Astrocyte (in vitro differentiated cells and primary cell): ENCODE measurements around the gene CTR9. TPM values are rescaled to one million over a fixed set of nuclear protein-coding genes. Genes with fewer than 3 reads are reported as not detected.
A peak's percentile ranks its signal among the peaks of the same experiment; 100 is the strongest.

Experiments used
- DNase-seq: peaks from one replicate; pipeline ENCODE4 v3.0.0-alpha.2; 2010; ENCODE audit warnings: low read depth
- FAIRE-seq: peaks from 2 replicates; lab custom pipeline; 2011; peaks lifted over from hg19 to GRCh38; lab: Jason Lieb, UNC
- H2AFZ ChIP-seq: 2 replicates; pipeline ENCODE4 v1.6.0; 2012; ENCODE audit warnings: low read depth, low read length, inconsistent platforms
- H3K27ac ChIP-seq: 2 replicates; pipeline ENCODE4 v1.5.1; 2011; ENCODE audit warnings: low read depth, low read length, inconsistent platforms
- H3K27me3 ChIP-seq: 2 replicates; pipeline ENCODE4 v1.6.0; 2011; ENCODE audit warnings: low read length, inconsistent platforms; ENCODE audit not compliant: insufficient read depth
- H3K36me3 ChIP-seq: 2 replicates; pipeline ENCODE4 v1.5.1; 2011; ENCODE audit warnings: low read length, inconsistent platforms; ENCODE audit not compliant: insufficient read depth
- H3K4me1 ChIP-seq: 2 replicates; pipeline ENCODE4 v1.5.1; 2011; ENCODE audit warnings: low read length, inconsistent platforms; ENCODE audit not compliant: insufficient read depth
- H3K4me2 ChIP-seq: 2 replicates; pipeline ENCODE4 v1.6.0; 2012; ENCODE audit warnings: low read length, inconsistent platforms
- H3K4me3 ChIP-seq: 2 replicates; pipeline ENCODE4 v1.5.1; 2011; ENCODE audit warnings: low read depth, mild to moderate bottlenecking, low read length, inconsistent platforms; ENCODE audit not compliant: insufficient read depth
- H3K79me2 ChIP-seq: 2 replicates; pipeline ENCODE4 v1.6.0; 2012; ENCODE audit warnings: mild to moderate bottlenecking, low read length, inconsistent platforms; ENCODE audit not compliant: insufficient read depth
- H3K9ac ChIP-seq: 2 replicates; pipeline ENCODE4 v1.6.0; 2012; ENCODE audit warnings: mild to moderate bottlenecking, low read length, inconsistent platforms
- H3K9me3 ChIP-seq: 2 replicates; pipeline ENCODE4 v1.5.1; 2012; ENCODE audit warnings: low read depth, mild to moderate bottlenecking, low read length, inconsistent platforms; ENCODE audit not compliant: insufficient read depth
- H4K20me1 ChIP-seq: 2 replicates; pipeline ENCODE4 v1.6.0; 2012; ENCODE audit warnings: low read length, inconsistent platforms; ENCODE audit not compliant: insufficient read depth
- H3K27ac Mint-ChIP-seq: one replicate; pipeline ENCODE4 v1.8.0; 2021; ENCODE audit warnings: mild to moderate bottlenecking, mixed read lengths; ENCODE audit not compliant: unreplicated experiment
- H3K27me3 Mint-ChIP-seq: one replicate; pipeline ENCODE4 v1.8.0; 2021; ENCODE audit warnings: low read depth, mixed read lengths; ENCODE audit not compliant: unreplicated experiment
- H3K36me3 Mint-ChIP-seq: one replicate; pipeline ENCODE4 v1.8.0; 2021; ENCODE audit warnings: low read depth, mixed read lengths; ENCODE audit not compliant: unreplicated experiment
- H3K4me1 Mint-ChIP-seq: one replicate; pipeline ENCODE4 v1.8.0; 2021; ENCODE audit warnings: low read depth, mixed read lengths; ENCODE audit not compliant: unreplicated experiment
- H3K4me3 Mint-ChIP-seq: one replicate; pipeline ENCODE4 v1.8.0; 2021; ENCODE audit warnings: mild to moderate bottlenecking, moderate library complexity, mixed read lengths; ENCODE audit not compliant: unreplicated experiment
- H3K9me3 Mint-ChIP-seq: one replicate; pipeline ENCODE4 v1.8.0; 2021; ENCODE audit warnings: mild to moderate bottlenecking, mixed read lengths; ENCODE audit not compliant: unreplicated experiment
- EZH2 ChIP-seq: IDR thresholded peaks from 2 replicates; pipeline ENCODE4 v1.6.1; 2012; ENCODE audit warnings: mild to moderate bottlenecking, low read length, inconsistent platforms; ENCODE audit not compliant: insufficient read depth
- total RNA-seq: library from RNA; stranded (reverse); gene quantifications from 2 replicates; pipeline ENCODE4 v1.2.1, GENCODE V29; 2021
- TF ChIP-seq, protein P1 (sequence below): IDR thresholded peaks from 2 replicates; pipeline ENCODE4 v1.5.1; 2011; ENCODE audit warnings: low read depth, mild to moderate bottlenecking, inconsistent platforms, low read length, moderate library complexity; ENCODE audit not compliant: insufficient read depth

Gene CTR9
- total RNA-seq, 1 donor from 2014 or later = 29.3 TPM

GRCh38 chr11:10722307-10722706 lies 28.7 kb upstream of the CTR9 start:
- peaks cover 15% of the 10 kb centered on the region for H3K4me1 Mint-ChIP-seq
- no peak overlapping the region for H3K4me3 Mint-ChIP-seq
- H3K27ac ChIP-seq = no peak overlapping the region
- H3K36me3 ChIP-seq = no peaks in the 10 kb centered on the region
- peaks cover 14% of the 10 kb centered on the region for H3K9me3 Mint-ChIP-seq
- peaks cover 5% of the 10 kb centered on the region for H3K27me3 ChIP-seq
- peaks cover 4% of the 10 kb centered on the region for H3K4me1 ChIP-seq
- TF ChIP-seq, protein P1, sequence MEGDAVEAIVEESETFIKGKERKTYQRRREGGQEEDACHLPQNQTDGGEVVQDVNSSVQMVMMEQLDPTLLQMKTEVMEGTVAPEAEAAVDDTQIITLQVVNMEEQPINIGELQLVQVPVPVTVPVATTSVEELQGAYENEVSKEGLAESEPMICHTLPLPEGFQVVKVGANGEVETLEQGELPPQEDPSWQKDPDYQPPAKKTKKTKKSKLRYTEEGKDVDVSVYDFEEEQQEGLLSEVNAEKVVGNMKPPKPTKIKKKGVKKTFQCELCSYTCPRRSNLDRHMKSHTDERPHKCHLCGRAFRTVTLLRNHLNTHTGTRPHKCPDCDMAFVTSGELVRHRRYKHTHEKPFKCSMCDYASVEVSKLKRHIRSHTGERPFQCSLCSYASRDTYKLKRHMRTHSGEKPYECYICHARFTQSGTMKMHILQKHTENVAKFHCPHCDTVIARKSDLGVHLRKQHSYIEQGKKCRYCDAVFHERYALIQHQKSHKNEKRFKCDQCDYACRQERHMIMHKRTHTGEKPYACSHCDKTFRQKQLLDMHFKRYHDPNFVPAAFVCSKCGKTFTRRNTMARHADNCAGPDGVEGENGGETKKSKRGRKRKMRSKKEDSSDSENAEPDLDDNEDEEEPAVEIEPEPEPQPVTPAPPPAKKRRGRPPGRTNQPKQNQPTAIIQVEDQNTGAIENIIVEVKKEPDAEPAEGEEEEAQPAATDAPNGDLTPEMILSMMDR = no peak
- no peak for TF ChIP-seq EZH2
- peaks cover 35% of the 10 kb centered on the region for H3K27me3 Mint-ChIP-seq
- no peak overlapping the region for H2AFZ ChIP-seq
- H3K4me2 ChIP-seq = no peak overlapping the region
- DNase-seq (no peak), FAIRE-seq (no peak)
- peaks cover 5% of the 10 kb centered on the region for H3K9me3 ChIP-seq
- H3K9ac ChIP-seq = no peak overlapping the region
- H3K4me3 ChIP-seq = no peak overlapping the region
- H4K20me1 ChIP-seq = no peaks in the 10 kb centered on the region
- H3K36me3 Mint-ChIP-seq = peaks cover 8% of the 10 kb centered on the region
- H3K27ac Mint-ChIP-seq = no peak overlapping the region
- no peaks in the 10 kb centered on the region for H3K79me2 ChIP-seq

- FAIRE-seq = peak; percentile 95
These were observed 25.7 kb upstream of the CTR9 start for GRCh38 chr11:10725114-10725906.

More at GRCh38 chr11:10725114-10725906, 25.7 kb upstream of the CTR9 start:
- DNase-seq = peak; percentile 97
- no peak overlapping the region for H3K4me3 Mint-ChIP-seq
- Histone ChIP-seq H4K20me1 (no peaks in the 10 kb centered on the region), H3K27me3 (no peaks in the 10 kb centered on the region), H3K79me2 (no peaks in the 10 kb centered on the region), H3K4me3 (no peak overlapping the region), H3K27ac (peak overlapping the region; percentile 17), H3K9me3 (peaks cover 5% of the 10 kb centered on the region), H3K4me1 (peaks cover 11% of the 10 kb centered on the region), H3K4me2 (peak overlapping the region; percentile 47), H2AFZ (peak overlapping the region; percentile 30), H3K36me3 (no peaks in the 10 kb centered on the region), H3K9ac (no peak overlapping the region)
- peaks cover 16% of the 10 kb centered on the region for H3K9me3 Mint-ChIP-seq
- H3K4me1 Mint-ChIP-seq = peaks cover 15% of the 10 kb centered on the region
- peaks cover 8% of the 10 kb centered on the region for H3K36me3 Mint-ChIP-seq
- TF ChIP-seq, protein P1 = no peak
- TF ChIP-seq EZH2 = no peak
- peaks cover 18% of the 10 kb centered on the region for H3K27me3 Mint-ChIP-seq
- H3K27ac Mint-ChIP-seq = peak overlapping the region; percentile 69
